ENCODE data around the gene OGA. TPM values are rescaled to one million over a fixed set of nuclear protein-coding genes. Genes with fewer than 3 reads are reported as not detected.
A peak's percentile ranks its signal among the peaks of the same experiment; 100 is the strongest.

The OGA gene
- total and polyA plus RNA-seq, 7 donors = 15.7 to 143 (median 124) TPM

DNA sequence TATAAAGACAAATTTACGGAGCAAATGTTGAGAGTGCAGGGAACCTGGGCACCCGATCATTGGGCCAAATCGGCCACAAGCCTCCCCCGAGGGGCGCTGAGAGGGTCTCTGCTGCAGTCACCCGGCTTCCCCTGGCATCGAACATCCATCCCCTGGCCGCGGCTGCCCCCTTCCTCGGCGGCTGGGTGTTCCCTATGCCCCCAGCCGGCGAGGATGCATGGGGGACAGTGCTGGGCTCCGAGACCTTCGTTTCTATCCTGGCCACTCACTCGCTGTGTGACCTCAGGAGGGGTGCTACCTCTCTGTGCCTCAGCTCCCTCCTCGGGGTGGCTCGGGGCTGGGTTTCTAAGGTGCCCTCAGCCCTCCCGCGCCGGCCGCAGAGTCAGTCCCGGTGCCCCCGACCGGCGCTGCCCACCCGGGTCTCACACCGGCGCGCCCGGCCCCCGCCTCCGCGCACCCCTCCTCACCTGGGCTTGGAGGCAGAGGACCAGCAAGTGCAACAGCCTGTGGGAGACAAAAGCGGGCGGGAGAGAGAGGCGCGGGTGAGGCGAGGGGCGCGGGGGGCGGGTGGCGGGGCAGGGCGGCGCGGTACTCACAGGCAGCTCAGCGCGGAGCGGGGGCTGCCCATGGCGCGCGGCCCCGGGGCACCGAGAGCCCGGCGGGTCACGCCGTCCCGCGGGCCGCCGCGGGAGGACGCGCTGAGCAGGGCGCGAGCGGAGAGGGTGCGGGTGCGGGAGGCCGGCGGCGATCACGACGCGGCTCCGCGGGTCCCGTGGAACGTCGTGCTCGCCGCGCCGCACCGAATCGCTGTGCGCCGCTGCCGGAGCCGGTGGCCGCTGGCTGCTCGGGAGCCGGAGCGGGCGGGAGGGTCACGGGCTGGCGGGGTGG is 42.7 kb downstream of the OGA start, which contains the start of gene FGF8:
FGF8 (minus strand) TSS at position 842 of the 888 bp plus-strand sequence; CDS start at position 628, 214 bp downstream.
- TF ChIP-seq, protein P1, sequence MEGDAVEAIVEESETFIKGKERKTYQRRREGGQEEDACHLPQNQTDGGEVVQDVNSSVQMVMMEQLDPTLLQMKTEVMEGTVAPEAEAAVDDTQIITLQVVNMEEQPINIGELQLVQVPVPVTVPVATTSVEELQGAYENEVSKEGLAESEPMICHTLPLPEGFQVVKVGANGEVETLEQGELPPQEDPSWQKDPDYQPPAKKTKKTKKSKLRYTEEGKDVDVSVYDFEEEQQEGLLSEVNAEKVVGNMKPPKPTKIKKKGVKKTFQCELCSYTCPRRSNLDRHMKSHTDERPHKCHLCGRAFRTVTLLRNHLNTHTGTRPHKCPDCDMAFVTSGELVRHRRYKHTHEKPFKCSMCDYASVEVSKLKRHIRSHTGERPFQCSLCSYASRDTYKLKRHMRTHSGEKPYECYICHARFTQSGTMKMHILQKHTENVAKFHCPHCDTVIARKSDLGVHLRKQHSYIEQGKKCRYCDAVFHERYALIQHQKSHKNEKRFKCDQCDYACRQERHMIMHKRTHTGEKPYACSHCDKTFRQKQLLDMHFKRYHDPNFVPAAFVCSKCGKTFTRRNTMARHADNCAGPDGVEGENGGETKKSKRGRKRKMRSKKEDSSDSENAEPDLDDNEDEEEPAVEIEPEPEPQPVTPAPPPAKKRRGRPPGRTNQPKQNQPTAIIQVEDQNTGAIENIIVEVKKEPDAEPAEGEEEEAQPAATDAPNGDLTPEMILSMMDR (IDR thresholded peaks at IDR 0.05) = no peak
- TF ChIP-seq EP300 (IDR thresholded peaks at IDR 0.05) = no peak
- TF ChIP-seq POLR2AphosphoS5 (IDR thresholded peaks at IDR 0.05) = no peak
- Histone ChIP-seq H3K27me3 (peaks cover 48 to 95% (median 79%) of the 10 kb centered on the region in 3 donors), H3K4me3 (peak within 1 kb of the TSS in 3 of 4 donors; percentile 10 to 39 (median 32)), H3K27ac (no peak within 1 kb of the TSS), H3K9me3 (no peaks in the 10 kb centered on the region), H3K36me3 (no peaks in the 10 kb centered on the region), H3K4me1 (peaks cover 0 to 52% (median 43%) of the 10 kb centered on the region in 4 donors)
- WGBS, 2 donors = 2% methylated on average over 98 of the region's 98 CpGs
- peak; percentile 59 for DNase-seq
- intact Hi-C loops (cut with DNase I) = no loop called here

DNA sequence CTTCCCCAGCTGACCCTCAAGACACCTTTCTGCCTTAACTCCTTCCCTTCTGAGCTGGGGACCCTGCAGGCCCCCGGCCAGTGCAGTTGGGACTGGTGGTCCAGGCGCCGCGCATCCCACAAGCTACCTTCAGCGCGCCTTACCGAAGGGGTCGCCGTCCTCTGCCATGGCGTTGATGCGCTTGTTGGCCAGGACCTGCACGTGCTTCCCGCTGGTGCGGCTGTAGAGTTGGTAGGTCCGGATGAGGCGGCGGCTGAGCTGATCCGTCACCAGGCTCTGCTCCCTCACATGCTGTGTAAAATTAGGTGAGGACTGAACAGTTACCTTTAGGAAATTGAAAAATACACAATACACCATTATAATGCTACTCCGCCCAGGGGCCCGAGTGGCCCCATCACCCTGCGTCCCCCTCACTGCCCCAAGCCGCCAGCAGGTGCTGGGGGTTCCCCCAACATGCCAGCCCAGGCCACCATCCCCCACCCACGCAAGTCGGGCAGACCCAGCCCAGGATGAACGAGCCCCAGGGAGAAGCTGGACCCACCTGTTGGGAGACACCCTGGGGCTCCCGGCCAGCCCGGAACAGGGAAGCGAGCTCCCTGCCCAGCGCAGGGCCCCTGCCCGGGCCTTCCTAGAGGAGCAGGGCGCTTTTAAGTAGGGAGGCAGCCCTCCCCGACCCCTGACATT is 43.5 kb downstream of the OGA start:
- peaks cover 48 to 99% (median 84%) of the 10 kb centered on the region in 3 donors for H3K27me3 ChIP-seq
- no peak overlapping the region for H3K4me3 ChIP-seq
- intact Hi-C loops (cut with DNase I) = no loop called here
- no peaks in the 10 kb centered on the region for H3K36me3 ChIP-seq
- DNase-seq = peak; percentile 54
- no peak overlapping the region for H3K27ac ChIP-seq
- TF ChIP-seq POLR2AphosphoS5 (IDR thresholded peaks at IDR 0.05) (no peak), POLR2A (IDR thresholded peaks at IDR 0.05) (no peak), EP300 (IDR thresholded peaks at IDR 0.05) (no peak)
- TF ChIP-seq, protein P1 (IDR thresholded peaks at IDR 0.05) = no peak
- peaks cover 0 to 44% (median 35%) of the 10 kb centered on the region in 4 donors for H3K4me1 ChIP-seq
- WGBS, 2 donors = 7 to 8% methylated on average over 32 of the region's 32 CpGs
- H3K9me3 ChIP-seq = no peaks in the 10 kb centered on the region

DNA sequence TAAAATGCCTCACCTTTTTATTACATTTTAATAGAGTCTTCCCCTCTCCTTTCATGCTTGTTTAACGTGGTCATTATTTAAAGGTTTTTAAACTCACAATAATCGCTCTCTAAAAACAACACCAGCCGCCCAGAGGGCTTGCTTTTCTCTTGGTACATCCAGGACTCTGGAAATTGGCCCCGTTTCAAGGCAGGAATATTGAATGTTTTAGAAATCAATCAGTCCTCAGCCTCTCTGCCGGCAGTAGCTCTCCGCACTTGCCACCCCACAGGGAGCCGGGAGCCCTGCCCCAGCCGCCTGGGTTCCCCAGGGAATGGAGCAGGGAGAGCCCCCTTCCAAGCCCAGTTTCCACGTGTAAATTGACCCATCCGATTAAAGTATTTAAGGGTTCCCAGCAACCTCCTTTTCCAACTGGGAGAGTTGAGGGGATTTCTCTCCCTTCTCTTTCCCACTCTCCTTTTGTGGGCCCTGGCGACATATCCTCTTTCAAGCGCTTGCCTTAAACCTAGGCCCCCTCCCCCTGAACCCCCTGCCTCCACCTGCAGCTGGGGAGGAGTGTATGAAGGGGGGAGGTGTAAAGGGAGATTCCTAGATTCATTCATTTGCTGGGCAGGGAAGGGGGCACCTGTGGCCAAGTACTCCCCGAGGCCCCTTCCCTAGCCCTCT is 44.2 kb downstream of the OGA start:
- DNase-seq = peak; percentile 48
- WGBS, 2 donors = 15% methylated on average over 13 of the region's 13 CpGs
- peaks cover 48 to 99% (median 91%) of the 10 kb centered on the region in 3 donors for H3K27me3 ChIP-seq
- TF ChIP-seq POLR2AphosphoS5 (IDR thresholded peaks at IDR 0.05) (no peak), EP300 (IDR thresholded peaks at IDR 0.05) (no peak)
- no peaks in the 10 kb centered on the region for H3K36me3 ChIP-seq
- no peaks in the 10 kb centered on the region for H3K9me3 ChIP-seq
- no peak overlapping the region for H3K4me3 ChIP-seq
- H3K4me1 ChIP-seq = peaks cover 0 to 37% (median 28%) of the 10 kb centered on the region in 4 donors
- intact Hi-C loops (cut with DNase I) = no loop called here
- H3K27ac ChIP-seq = no peak overlapping the region

DNA sequence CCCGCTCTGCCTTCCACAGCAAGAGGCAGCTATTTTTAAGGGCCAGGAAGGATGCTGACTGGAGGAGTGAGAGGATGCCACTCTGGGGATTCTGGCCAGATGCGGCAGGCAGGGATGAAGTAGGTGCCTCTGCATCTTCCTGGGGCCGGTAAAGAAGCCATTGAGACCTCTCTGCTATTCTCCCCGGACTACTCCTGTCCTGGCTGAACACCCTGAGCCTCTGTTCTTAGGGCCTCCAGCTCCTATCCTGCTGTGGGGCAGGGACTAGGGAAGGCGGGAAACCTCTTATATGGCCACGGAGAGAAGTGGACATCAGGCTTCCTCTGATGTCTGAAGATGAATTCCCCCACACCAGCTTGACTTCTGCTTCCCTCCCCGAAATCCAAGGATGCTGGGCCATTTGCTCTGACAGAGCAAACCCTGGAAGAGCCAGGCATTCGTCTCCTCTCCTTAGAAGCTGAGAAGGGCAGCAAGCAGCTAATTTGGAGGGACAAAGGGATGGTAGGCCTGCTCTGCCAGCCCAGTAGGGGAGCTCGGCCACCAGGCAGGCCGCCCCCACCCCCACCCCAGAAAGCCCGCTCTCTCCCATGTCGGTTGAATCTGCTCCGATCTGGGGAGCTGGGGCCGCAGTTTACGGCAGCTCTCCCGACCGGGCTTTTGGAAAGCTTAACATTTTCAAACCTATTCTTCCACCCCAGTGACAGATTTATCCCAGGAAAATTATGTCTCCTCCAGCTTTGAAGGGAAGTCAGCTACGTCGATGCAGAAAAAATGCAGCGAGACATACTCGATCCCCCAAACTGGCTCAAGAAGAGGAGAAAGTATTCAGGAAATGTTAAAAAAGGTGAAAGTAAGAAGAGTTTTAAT is 45.1 kb downstream of the OGA start:
- H3K27ac ChIP-seq = no peak overlapping the region
- H3K4me3 ChIP-seq = no peak overlapping the region
- H3K9me3 ChIP-seq = no peaks in the 10 kb centered on the region
- 24 to 36% methylated on average over 21 of the region's 21 CpGs for WGBS, 2 donors
- H3K4me1 ChIP-seq = peaks cover 0 to 29% (median 22%) of the 10 kb centered on the region in 4 donors
- H3K36me3 ChIP-seq = no peaks in the 10 kb centered on the region
- TF ChIP-seq EP300 (IDR thresholded peaks at IDR 0.05) (no peak), POLR2AphosphoS5 (IDR thresholded peaks at IDR 0.05) (no peak), POLR2A (IDR thresholded peaks at IDR 0.05) (no peak)
- TF ChIP-seq, protein P1 (IDR thresholded peaks at IDR 0.05) = no peak
- intact Hi-C loops (cut with DNase I) = no loop called here
- DNase-seq = peak; percentile 43
- H3K27me3 ChIP-seq = peaks cover 46 to 99% (median 85%) of the 10 kb centered on the region in 3 donors
